GM15510 (cell line): ENCODE data around the gene NAT9.

Experiments
- POLR2A ChIP-seq: IDR thresholded peaks from 3 replicates; pipeline ENCODE4 v1.6.1; 2011; ENCODE audit warnings: borderline replicate concordance; ENCODE audit not compliant: insufficient read length; ENCODE audit errors: extremely low read depth

Gene NAT9

DNA sequence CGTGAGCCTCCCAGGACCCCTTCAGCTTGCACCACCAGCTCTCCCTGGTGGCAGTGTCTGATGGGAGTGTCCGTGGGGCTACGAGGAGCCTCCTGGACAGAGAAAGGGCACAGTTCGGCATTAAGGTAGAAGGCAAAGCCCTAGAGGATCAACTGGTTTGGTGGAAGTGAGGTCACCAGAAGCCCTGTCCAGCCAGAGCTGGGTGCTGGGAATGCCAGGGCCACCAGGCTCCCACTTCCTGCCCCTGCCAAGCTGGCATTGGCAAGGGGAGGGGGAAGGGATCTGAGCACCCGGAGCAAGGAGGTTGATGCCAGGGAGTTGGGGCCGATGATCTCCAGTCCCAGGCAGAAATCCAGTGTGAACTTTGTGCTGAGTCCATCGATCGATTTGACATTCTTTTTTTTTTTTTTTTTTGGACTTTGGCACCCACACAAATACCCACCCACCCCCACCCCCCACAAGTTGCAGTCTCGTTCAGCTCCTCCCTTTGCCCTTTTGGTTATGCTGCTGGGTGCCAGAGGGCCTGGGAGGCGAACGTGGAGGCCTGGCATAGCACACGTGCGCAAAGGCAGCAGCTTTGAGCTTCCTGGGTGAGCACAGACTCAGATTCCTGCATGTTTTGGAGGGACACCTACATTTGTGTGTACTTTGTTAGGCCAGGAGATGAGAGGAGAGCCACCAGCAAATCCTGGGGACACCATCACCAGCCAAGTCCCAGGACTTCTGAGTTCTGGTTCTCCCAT is 25.6 kb downstream of the NAT9 start:
- TF ChIP-seq POLR2A = no peak

DNA sequence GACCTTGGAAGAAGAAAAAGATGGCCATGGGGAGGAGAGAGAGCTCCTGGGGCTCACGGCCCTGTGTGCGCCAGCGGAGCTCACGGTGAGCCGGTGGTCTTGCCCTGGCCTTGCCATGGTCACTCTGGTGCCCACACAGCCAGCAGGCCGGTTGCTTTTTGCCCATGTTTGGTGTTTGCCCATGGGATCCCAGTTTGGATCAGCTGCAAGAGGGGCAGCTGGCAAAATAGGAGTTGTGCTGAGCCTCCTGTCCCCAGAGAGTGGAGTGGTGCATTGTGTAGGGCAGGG is 26.2 kb downstream of the NAT9 start:
- TF ChIP-seq POLR2A = no peak

- TF ChIP-seq POLR2A = no peak
These were observed 26.7 kb downstream of the NAT9 start for GRCh38 chr17:74749279-74750038.

- TF ChIP-seq POLR2A = peak; percentile 99
These were observed 27.4 kb downstream of the NAT9 start, which contains the start of gene NHERF1 for GRCh38 chr17:74748529-74749278. NHERF1 (plus strand) TSS chr17:74748628; CDS start chr17:74748847, 219 bp downstream.

DNA sequence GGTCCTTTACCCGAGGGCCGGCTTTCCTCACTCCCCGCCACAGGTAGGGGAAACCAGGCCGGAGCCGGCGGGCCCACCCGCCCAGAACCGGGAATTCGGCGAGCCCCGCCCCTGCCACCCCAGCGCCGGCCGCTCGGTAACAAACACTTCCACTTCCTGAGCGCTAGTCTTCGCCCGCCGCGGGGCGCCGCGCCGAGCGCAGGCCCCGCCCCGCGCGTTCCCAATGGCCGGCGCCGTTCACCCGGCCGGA is 27.9 kb downstream of the NAT9 start:
- no peak for TF ChIP-seq POLR2A

DNA sequence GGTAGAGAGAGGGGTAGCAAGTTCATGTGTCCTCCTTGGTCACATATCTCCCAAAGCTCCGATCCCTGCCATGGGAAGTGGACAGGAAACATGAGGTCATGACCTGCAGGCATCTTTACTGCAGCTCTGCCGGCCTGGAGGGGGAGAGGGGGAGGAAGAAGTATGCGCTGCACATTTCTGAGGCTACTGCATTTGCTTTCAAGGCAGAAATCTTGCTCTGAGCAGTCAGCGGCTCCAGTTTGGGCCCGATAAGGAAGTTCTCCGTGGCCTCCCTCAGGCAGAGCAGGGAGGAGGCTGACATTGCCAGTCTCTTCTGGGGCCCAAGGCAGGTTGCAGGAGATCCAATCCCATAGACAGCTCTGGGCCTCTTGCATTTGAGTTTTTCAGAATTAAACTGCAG is 29.2 kb downstream of the NAT9 start:
- TF ChIP-seq POLR2A = no peak

- no peak for TF ChIP-seq POLR2A
These were observed 29.8 kb downstream of the NAT9 start for GRCh38 chr17:74746376-74746775.

DNA sequence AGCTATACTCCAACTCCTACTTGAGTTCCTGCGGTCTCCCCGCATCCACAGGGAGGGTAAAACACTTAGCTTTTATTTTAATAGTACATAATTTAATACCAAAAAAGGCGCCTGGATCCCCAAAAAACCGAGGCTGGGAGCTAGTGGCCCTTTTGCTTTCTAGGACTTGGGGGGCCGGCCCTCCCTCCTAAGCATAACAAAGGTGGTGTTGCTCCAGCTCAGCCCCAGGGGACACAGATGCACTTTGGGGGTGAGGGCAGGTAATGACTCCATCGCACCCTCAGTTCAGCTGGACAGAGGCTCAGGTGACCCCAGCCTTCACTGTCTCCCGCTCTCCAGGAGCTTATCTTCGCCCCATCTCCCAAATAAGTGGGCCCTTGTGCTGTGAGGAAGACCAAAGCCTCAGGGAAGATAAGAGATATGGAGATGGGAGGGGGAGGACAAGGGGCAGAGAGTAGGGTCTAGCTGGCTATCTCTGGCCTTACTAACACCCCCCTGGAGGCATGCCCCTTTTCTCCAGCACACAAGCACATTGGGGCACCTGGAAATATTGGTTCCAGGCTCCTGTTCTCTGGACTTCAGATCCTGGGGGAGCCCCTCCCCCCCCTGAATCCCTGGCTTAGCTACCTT is 30.5 kb downstream of the NAT9 start:
- TF ChIP-seq POLR2A = no peak

DNA sequence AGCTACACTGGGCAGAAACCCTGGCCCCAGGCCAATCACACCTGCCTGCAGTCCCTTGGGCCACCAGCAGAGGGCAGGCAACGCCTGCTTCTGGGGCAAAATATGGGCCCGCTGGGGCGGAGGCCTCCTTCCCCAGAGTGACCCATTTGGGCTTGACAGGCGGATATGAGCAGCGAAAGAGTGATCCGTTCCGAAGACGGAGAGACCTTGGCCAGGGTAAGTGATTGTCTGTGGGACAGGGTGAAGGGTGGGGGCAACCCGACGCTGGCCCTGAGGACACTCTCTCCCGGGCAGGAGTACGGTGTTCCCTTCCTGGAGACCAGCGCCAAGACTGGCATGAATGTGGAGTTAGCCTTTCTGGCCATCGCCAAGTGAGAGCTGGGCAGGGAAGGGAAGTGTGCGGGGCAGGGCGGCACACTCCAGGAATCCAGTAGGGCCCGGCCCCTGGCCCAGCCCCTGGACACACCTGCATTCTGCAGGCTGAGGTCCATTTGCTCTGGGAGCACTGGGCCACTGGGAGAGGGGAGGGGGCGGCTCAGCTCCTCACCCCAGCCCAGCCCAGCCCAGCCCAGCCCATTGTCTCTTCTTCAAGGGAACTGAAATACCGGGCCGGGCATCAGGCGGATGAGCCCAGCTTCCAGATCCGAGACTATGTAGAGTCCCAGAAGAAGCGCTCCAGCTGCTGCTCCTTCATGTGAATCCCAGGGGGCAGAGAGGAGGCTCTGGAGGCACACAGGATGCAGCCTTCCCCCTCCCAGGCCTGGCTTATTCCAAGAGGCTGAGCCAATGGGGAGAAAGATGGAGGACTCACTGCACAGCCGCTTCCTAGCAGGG is 31.2 kb downstream of the NAT9 start:
- no peak for TF ChIP-seq POLR2A

DNA sequence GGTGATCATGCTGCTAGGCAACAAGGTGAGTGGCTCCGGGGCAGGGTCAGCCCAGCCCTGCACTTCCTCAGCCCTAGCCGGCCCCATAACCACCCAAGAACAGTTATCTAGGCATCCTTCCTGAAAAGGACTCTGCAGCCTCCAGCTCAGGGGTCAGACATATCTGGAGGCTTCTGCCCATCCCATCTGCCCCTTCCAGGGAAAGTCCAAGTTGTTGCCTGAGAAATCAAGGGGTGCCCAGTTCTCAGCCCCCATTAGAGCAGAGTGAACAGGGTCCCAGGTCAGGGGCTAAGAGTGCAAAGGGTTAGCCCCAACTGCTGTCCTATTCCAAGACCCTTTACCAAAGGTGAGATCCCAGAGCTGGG is 31.8 kb downstream of the NAT9 start:
- TF ChIP-seq POLR2A = no peak

- TF ChIP-seq POLR2A = no peak
These were observed 32.4 kb downstream of the NAT9 start for GRCh38 chr17:74743755-74744154.

GRCh38 chr17:74742978-74743545 is 33.1 kb downstream of the NAT9 start:
- TF ChIP-seq POLR2A = no peak

DNA sequence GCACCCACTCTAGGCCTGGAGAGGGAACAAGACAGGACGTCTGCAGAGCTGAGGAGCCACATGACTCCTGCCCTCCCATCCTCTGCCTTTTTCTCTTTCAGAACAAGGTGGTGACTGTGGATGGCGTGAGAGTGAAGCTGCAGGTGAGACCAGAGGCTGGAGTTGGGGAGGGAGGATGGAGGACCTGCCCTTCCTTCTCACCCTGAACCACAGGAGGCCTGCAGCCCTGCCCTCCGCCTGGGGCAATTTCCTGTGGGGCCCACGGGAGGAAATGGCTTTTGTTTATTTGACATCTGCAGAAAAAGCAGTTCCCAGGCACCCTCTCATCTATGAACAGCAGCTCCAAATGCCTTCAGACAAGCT is 34.0 kb downstream of the NAT9 start:
- no peak for TF ChIP-seq POLR2A

GRCh38 chr17:74740641-74741387 is 35.3 kb downstream of the NAT9 start:
- no peak for TF ChIP-seq POLR2A

GRCh38 chr17:74740173-74740572 is 36.0 kb downstream of the NAT9 start:
- no peak for TF ChIP-seq POLR2A
